ENCODE measurements around the gene LAMA3. TPM values are rescaled to one million over a fixed set of nuclear protein-coding genes. Genes with fewer than 3 reads are reported as not detected.

Gene LAMA3
- polyA plus RNA-seq, 1 donor from 2014 or later: 3.4 TPM

DNA sequence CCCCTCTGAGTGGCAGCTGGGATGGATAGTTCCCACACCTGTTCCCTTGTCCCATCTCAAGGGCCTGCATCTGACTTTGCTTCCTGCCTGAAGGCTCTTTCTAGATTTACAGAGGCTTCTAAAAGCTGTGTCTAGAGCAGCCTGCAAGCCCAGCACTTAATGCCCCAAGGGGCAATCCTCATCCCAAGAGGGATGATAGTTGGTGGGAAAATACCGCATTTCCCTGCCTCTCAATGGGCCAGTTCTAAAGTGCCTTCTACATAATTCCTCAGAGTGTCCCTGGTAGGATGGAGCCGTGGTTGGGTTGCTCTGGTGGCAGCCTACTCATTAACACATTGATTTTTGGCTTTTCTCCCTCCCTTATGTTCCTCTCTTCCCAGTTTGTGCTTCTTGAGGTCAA lies 29.5 kb downstream of the LAMA3 start:
- Histone ChIP-seq H3K9me2 (ENCODE audit: insufficient read depth, low read length) (no peaks in the 10 kb centered on the region), H3K4me2 (ENCODE audit: low read length) (no peak overlapping the region), H2AFZ (ENCODE audit: low read depth, low read length) (no peak overlapping the region), H3K27me3 (ENCODE audit: insufficient read depth, low read depth, low read length) (no peaks in the 10 kb centered on the region), H3K4me3 (ENCODE audit: low read length) (no peak overlapping the region), H3K9me3 (ENCODE audit: low read length) (no peaks in the 10 kb centered on the region), H4K20me1 (ENCODE audit: insufficient read depth) (no peaks in the 10 kb centered on the region), H3K9ac (ENCODE audit: low read length) (no peak overlapping the region), H3K79me2 (replicated peaks; ENCODE audit: insufficient read depth, low read length) (no peaks in the 10 kb centered on the region), H3K36me3 (ENCODE audit: insufficient read depth, low read length) (no peaks in the 10 kb centered on the region), H3F3A (ENCODE audit: insufficient read depth, low read length, poor library complexity, severe bottlenecking) (no peaks in the 10 kb centered on the region), H3K27ac (ENCODE audit: low read length) (no peak overlapping the region)
- TF ChIP-seq TAF1 (IDR thresholded peaks at IDR 0.05; ENCODE audit: low read depth): no peak

- Histone ChIP-seq H2AFZ (ENCODE audit: low read depth, low read length) (no peak overlapping the region), H3K9me3 (ENCODE audit: low read length) (no peaks in the 10 kb centered on the region)
Measured at GRCh38 chr18:23719634-23720201, 30.5 kb downstream of the LAMA3 start.

DNA sequence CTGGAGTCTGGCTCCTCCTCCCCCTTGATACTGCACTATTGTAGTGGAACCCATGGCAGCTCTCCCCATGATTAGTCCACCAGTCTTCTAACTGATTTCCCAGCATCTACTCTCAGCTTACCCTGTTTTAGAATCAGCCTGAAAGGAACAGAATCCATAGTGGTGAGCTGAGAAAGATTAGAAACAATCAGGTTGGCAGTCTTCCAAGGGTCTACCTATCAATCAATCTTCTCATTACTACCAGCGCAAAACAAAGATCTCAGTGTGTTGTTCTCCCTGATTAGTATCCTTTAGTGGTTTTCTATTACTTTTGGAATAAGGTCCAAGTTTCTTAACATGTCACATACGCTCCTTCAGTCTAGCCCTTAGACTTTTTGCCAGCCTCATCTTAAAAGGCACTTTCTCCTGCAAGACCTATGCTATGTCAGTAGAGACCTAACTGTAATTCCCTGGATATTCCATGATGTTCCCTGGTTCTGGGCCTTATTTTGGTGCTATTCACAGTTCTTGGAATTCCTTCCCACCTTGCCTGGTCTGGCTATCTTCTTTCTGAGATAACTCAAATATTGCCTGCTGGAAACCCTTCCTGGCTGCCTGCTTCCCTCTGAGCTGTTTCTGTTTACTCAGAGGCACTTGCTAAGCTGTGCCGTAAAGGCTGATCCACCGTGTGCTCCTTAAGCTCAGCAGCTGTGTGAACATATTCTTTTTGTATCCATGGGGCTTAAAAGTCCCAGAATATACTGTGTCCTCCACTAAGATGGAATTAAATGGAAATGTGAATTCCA lies 32.6 kb downstream of the LAMA3 start:
- Histone ChIP-seq H3K9me3 (ENCODE audit: low read length) (no peaks in the 10 kb centered on the region), H3K27ac (ENCODE audit: low read length) (no peak overlapping the region), H2AFZ (ENCODE audit: low read depth, low read length) (no peak overlapping the region)

More at GRCh38 chr18:23719634-23720201, 30.5 kb downstream of the LAMA3 start:
- TF ChIP-seq RAD21 (conservative IDR thresholded peaks at IDR 0.05) (no peak), MXI1 (conservative IDR thresholded peaks at IDR 0.05; ENCODE audit: poor library complexity, severe bottlenecking) (no peak), EZH2 (IDR thresholded peaks at IDR 0.05; ENCODE audit: borderline replicate concordance, insufficient read depth, low read length, poor library complexity, severe bottlenecking) (no peak), SMC3 (conservative IDR thresholded peaks at IDR 0.05; ENCODE audit: poor library complexity) (no peak), EP300 (conservative IDR thresholded peaks at IDR 0.05; ENCODE audit: poor library complexity, severe bottlenecking) (no peak)
- TF ChIP-seq, protein P1, sequence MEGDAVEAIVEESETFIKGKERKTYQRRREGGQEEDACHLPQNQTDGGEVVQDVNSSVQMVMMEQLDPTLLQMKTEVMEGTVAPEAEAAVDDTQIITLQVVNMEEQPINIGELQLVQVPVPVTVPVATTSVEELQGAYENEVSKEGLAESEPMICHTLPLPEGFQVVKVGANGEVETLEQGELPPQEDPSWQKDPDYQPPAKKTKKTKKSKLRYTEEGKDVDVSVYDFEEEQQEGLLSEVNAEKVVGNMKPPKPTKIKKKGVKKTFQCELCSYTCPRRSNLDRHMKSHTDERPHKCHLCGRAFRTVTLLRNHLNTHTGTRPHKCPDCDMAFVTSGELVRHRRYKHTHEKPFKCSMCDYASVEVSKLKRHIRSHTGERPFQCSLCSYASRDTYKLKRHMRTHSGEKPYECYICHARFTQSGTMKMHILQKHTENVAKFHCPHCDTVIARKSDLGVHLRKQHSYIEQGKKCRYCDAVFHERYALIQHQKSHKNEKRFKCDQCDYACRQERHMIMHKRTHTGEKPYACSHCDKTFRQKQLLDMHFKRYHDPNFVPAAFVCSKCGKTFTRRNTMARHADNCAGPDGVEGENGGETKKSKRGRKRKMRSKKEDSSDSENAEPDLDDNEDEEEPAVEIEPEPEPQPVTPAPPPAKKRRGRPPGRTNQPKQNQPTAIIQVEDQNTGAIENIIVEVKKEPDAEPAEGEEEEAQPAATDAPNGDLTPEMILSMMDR (IDR thresholded peaks at IDR 0.05; ENCODE audit: poor library complexity, severe bottlenecking): no peak
- no peaks in the 10 kb centered on the region for H3K27me3 ChIP-seq (ENCODE audit: insufficient read depth, low read depth, low read length)
- no peak overlapping the region for H3K4me2 ChIP-seq (ENCODE audit: low read length)
- no peak overlapping the region for H3K4me3 ChIP-seq (ENCODE audit: low read length)
- H3K79me2 ChIP-seq (replicated peaks; ENCODE audit: insufficient read depth, low read length): no peaks in the 10 kb centered on the region
- no peaks in the 10 kb centered on the region for H3K36me3 ChIP-seq (ENCODE audit: insufficient read depth, low read length)
- H3K9ac ChIP-seq (ENCODE audit: low read length): no peak overlapping the region
- H3F3A ChIP-seq (ENCODE audit: insufficient read depth, low read length, poor library complexity, severe bottlenecking): no peaks in the 10 kb centered on the region
- no peaks in the 10 kb centered on the region for H4K20me1 ChIP-seq (ENCODE audit: insufficient read depth)
- no peak overlapping the region for H3K27ac ChIP-seq (ENCODE audit: low read length)
- H3K9me2 ChIP-seq (ENCODE audit: insufficient read depth, low read length): no peaks in the 10 kb centered on the region

More for the DNA sequence above, 32.6 kb downstream of the LAMA3 start:
- no peaks in the 10 kb centered on the region for H3F3A ChIP-seq (ENCODE audit: insufficient read depth, low read length, poor library complexity, severe bottlenecking)
- no peaks in the 10 kb centered on the region for H3K79me2 ChIP-seq (replicated peaks; ENCODE audit: insufficient read depth, low read length)
- TF ChIP-seq RAD21 (conservative IDR thresholded peaks at IDR 0.05) (no peak), REST (IDR thresholded peaks at IDR 0.05; ENCODE audit: borderline replicate concordance) (no peak), SMC3 (conservative IDR thresholded peaks at IDR 0.05; ENCODE audit: poor library complexity) (no peak), MXI1 (conservative IDR thresholded peaks at IDR 0.05; ENCODE audit: poor library complexity, severe bottlenecking) (no peak), EP300 (conservative IDR thresholded peaks at IDR 0.05; ENCODE audit: poor library complexity, severe bottlenecking) (no peak)
- H3K4me2 ChIP-seq (ENCODE audit: low read length): no peak overlapping the region
- no peak overlapping the region for H3K4me3 ChIP-seq (ENCODE audit: low read length)
- H3K9ac ChIP-seq (ENCODE audit: low read length): no peak overlapping the region
- no peaks in the 10 kb centered on the region for H3K27me3 ChIP-seq (ENCODE audit: insufficient read depth, low read depth, low read length)
- no peaks in the 10 kb centered on the region for H3K9me2 ChIP-seq (ENCODE audit: insufficient read depth, low read length)
- no peaks in the 10 kb centered on the region for H3K36me3 ChIP-seq (ENCODE audit: insufficient read depth, low read length)
- H4K20me1 ChIP-seq (ENCODE audit: insufficient read depth): no peaks in the 10 kb centered on the region
